ENCODE results near the gene PRR19.

The PRR19 gene

DNA sequence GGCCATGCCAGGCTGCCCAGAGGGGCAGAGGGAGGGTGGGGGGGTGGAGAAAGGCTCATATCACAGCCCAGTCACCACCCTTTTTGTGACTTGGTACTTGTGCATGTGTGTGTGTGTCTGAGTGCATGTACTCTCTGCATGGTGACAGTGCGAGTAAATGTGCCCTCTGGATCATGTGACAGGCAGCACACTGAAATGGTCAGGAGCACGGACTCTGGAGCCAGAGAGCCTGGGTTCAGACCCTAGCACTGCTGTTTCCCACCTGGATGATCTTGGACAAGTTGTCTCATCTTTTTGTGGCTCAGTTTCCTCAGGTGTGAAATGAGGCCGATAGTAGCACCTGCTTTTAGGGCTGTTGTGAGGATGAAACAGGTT, 30.9 kb upstream of the PRR19 start:
- DNase-seq (ENCODE audit: low read depth, low spot score) = no peak

- no peak for DNase-seq (ENCODE audit: low read depth, low spot score)
These were observed 29.9 kb upstream of the PRR19 start for GRCh38 chr19:42271861-42272534.

GRCh38 chr19:42272535-42272897, 29.4 kb upstream of the PRR19 start:
- DNase-seq (ENCODE audit: low read depth, low spot score) = no peak

GRCh38 chr19:42272989-42273406, 28.9 kb upstream of the PRR19 start:
- DNase-seq (ENCODE audit: low read depth, low spot score) = no peak

GRCh38 chr19:42273407-42274064, 28.4 kb upstream of the PRR19 start:
- DNase-seq (ENCODE audit: low read depth, low spot score) = no peak

- no peak for DNase-seq (ENCODE audit: low read depth, low spot score)
These were observed 27.8 kb upstream of the PRR19 start for GRCh38 chr19:42274065-42274682.

DNA sequence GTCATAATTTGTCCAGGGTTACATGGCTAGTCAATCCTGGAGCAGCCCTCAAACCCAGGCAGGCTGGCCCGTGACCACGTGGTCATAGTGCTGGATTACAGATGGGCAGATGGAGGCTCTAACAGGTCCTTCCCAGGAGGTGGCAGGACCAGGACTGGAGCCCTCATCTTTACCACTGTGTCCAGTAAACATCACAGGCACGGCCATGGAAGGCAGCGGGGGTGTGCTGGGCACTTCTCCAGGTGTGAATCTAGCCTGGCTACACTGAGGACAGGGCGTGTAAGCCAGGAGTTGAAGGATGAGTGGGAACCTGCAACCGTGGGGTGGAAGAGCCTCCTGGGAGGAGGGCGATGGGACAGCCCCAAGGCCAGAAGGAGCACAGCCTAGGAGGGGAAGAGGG, 26.8 kb upstream of the PRR19 start:
- DNase-seq (ENCODE audit: low read depth, low spot score) = no peak

DNA sequence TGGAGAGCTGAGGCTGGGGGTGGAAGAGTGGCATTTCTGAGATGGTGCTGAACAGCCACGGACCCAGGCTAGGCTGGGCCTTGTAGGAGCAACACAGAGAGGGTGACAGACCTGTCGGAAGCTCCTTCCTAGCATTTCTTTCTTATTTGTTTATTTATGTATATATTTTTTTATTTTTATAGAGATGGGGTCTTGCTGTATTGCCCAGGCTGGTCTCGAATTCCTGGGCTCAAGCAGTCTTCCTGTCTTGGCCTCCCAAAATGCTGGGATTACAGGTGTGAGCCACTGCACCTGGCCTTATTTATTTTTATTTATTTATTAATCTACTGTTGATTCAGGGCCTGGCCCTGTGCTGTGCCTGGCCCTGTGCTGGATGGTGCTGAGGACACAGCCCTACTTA, 26.4 kb upstream of the PRR19 start:
- no peak for DNase-seq (ENCODE audit: low read depth, low spot score)

DNA sequence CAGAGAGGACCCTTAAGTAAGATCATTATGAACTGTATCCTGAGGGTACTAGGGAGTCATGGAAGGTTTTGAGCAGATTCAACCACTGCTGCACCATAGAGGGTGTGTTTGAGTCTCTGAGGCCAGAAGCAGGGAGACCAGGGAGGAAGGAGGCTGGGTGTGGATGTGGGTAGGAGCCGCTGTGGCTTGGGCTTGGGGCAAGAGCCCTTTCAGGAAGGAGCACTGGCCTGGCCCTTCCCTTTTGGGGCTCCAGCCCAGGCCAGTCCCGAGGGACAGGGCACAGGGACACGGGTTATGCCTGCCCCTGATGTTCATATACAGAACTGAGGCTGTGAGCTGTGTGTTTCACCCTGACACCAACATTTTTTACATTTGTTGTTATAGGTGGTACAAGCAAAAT, 25.6 kb upstream of the PRR19 start:
- no peak for DNase-seq (ENCODE audit: low read depth, low spot score)

GRCh38 chr19:42276821-42277220, 25.1 kb upstream of the PRR19 start:
- no peak for DNase-seq (ENCODE audit: low read depth, low spot score)

GRCh38 chr19:42277821-42278451, 24.0 kb upstream of the PRR19 start:
- no peak for DNase-seq (ENCODE audit: low read depth, low spot score)

DNA sequence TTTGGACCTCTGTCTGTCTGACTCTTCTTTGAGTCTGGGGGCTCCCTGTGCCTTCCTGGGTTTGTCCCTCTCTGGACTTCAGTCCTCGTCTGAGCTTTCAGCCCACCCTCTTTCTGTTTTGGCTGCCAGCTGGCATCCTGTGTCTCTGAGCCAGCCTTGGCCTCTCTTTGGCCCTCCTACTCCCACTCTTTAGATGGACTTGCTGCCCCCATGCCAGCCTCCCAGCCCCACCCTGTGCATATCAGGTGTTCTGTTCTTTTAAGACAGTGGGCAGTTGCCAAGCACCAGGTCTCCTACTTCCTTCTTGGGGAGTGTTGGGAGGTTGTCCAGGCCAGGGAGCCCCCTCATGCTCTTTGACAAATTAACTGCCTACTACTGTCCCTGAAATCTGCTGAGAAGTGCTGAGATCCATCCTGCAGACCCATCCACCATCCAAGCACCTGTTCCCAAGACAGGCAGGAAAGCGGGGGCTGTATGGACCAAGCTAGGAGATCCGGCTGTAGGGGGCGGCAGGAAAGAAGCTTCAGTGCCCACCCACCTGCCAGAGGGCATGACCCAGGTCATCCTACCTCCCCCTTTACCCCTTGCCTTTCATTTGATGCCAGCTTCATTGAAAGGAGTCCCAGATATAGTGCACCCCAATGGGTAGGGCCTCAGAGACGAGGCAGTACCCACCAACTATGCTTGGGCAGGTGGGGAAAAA, 23.3 kb upstream of the PRR19 start:
- no peak for DNase-seq (ENCODE audit: low read depth, low spot score)

DNA sequence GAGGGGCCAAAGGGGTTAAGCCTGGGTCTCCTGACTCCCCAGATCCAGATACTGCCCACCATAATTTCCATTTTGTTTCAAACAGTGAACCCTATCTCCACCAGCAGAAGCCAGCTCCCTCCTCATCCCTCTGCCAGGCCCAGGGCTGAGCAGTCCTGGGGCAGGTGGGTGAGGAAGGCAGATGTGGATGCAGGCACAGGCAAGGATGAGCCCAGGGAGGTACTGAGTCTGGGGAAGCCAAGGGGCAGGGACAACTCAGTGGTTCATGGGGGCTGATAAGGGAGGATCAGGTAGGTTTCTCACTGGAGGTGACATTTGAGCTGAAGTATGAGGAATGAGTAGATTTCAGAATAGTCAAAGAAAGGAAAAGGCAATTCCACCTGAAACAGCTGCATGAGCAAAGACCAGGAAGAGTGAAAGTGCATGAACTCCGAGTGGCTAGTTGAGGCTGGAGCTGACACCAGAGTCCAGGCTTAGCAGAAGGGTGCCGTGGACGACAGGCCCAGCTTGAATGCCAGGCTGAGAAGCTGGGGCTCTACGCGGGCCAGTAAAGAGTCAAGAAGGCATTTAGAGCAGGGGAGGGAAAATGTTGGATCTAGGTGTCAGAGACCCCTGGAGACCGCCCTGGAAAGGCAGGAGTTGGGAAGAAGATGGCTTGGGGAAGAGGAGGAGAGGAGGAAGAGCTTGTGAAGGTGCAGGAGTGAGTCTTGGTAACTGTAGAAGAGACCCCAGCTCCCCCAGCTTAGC, 22.6 kb upstream of the PRR19 start:
- DNase-seq (ENCODE audit: low read depth, low spot score) = no peak

- DNase-seq (ENCODE audit: low read depth, low spot score) = no peak
These were observed 21.8 kb upstream of the PRR19 start for GRCh38 chr19:42279902-42280814.

- no peak for DNase-seq (ENCODE audit: low read depth, low spot score)
These were observed 21.2 kb upstream of the PRR19 start for GRCh38 chr19:42280815-42281145.

- no peak for DNase-seq (ENCODE audit: low read depth, low spot score)
These were observed 20.6 kb upstream of the PRR19 start for GRCh38 chr19:42281146-42281826.

DNA sequence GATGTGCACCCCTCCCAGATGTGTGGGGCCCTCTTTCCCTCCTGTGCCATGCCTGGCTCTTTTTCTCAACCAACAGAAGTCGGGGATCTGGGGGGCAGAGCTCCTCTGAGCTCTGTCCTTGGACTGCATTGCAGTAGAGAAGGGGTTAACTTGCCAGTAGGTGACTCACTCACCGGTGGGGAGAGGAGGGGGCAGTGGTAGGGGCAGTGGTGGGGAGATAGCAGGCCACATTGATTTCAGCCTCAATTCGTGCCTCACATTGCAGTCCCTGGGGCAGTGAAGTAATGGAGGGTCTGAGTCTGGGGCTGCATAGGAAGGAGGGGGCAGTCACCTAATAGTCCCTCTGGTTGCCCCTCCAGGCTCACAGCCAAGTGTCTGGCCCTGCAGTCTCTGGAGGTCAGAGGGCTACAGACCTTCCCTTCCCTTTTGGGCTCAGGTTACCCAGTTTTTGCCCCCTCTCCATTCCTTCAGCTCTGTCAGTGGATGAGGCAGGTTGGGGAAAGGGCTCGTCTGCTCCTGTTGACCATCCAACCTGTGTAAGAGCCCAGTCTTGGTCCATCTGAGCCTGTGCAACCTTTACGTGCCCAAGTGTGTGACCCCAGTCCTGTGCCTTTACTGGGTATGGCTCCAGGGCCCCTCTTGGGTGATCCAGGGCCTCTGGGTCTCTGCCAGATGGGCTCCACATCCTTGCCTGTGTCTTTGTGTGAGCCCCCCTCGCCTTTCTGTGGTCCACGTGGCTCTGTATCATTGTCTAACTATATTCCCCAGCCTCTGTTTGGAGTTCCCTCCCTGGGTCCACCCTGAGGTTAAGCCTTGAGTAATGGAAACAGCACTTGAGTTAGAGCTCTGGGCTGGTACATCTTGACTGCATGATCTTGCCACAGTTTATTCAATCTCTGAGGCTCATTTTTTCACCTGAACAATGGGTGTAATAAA, 19.8 kb upstream of the PRR19 start:
- DNase-seq (ENCODE audit: low read depth, low spot score) = no peak

DNA sequence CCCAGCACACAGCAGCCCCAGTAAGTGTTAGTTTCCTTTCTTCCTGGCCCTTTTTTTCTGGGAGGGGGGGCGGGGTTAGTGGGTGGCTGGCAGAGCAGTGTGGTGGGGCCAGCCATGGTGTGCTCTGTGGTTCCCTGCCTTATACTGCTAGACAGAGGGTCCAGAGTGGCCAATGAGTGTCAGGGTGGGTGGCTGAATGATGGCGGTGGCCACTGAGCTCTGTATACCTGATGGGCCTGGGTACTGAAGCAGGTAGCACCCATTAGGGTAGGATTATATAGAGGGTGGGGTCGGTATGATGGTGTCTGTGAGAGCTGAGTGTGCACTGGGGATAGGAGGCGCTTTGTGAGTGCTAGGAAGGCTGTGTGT, 19.1 kb upstream of the PRR19 start:
- no peak for DNase-seq (ENCODE audit: low read depth, low spot score)

Data from brain pericyte (primary cell).